HUES6 (cell line): ENCODE measurements around the gene MEF2C.

Experiments used
- H3K27ac ChIP-seq: 2 replicates; pipeline ENCODE4 v1.7.0; 2013; ENCODE audit warnings: low read depth, mild to moderate bottlenecking, low read length, inconsistent platforms
- H3K27me3 ChIP-seq: 2 replicates; pipeline ENCODE4 v1.6.1; 2013; ENCODE audit warnings: low read length; ENCODE audit not compliant: control insufficient read depth, insufficient read depth
- H3K36me3 ChIP-seq: 2 replicates; pipeline ENCODE4 v1.6.1; 2013; ENCODE audit warnings: low read length; ENCODE audit not compliant: control insufficient read depth, insufficient read depth
- H3K4me1 ChIP-seq: 2 replicates; pipeline ENCODE4 v1.6.1; 2013; ENCODE audit warnings: low read length; ENCODE audit not compliant: control insufficient read depth, insufficient read depth
- H3K4me3 ChIP-seq: 2 replicates; pipeline ENCODE4 v1.5.1; 2013; ENCODE audit warnings: low read depth, low read length
- H3K9ac ChIP-seq: one replicate; pipeline ENCODE4 v1.6.1; 2013; ENCODE audit warnings: mild to moderate bottlenecking, low read length
- H3K9me3 ChIP-seq: 2 replicates; pipeline ENCODE4 v1.6.1; 2013; ENCODE audit warnings: low read depth, low read length; ENCODE audit not compliant: control insufficient read depth, insufficient read depth

The MEF2C gene

GRCh38 chr5:88887342-88887741 is 4.4 kb upstream of the MEF2C start:
- Histone ChIP-seq H3K4me1 (0 out of 2 replicates have a peak, but pooled peaks cover 3% of the 10 kb centered on the region), H3K27ac (no peak overlapping the region), H3K9ac (no peak overlapping the region), H3K36me3 (no peaks in the 10 kb centered on the region), H3K4me3 (no peak overlapping the region), H3K27me3 (peaks cover 82% of the 10 kb centered on the region), H3K9me3 (no peaks in the 10 kb centered on the region)

- Histone ChIP-seq H3K4me3 (no peak overlapping the region), H3K4me1 (0 out of 2 replicates have a peak, but pooled peaks cover 3% of the 10 kb centered on the region), H3K27me3 (peaks cover 87% of the 10 kb centered on the region), H3K36me3 (no peaks in the 10 kb centered on the region), H3K27ac (no peak overlapping the region), H3K9ac (no peak overlapping the region), H3K9me3 (no peaks in the 10 kb centered on the region)
These were observed 3.9 kb upstream of the MEF2C start for GRCh38 chr5:88886746-88887341.

- peaks cover 93% of the 10 kb centered on the region for H3K27me3 ChIP-seq
These were observed 3.3 kb upstream of the MEF2C start for GRCh38 chr5:88886252-88886651.

GRCh38 chr5:88885002-88885401 is 2.0 kb upstream of the MEF2C start:
- no peaks in the 10 kb centered on the region for H3K9me3 ChIP-seq
- no peak overlapping the region for H3K27ac ChIP-seq
- H3K4me1 ChIP-seq, result 0 out of 2 replicates have a peak, but pooled peaks cover 3% of the 10 kb centered on the region
- no peak overlapping the region for H3K4me3 ChIP-seq
- no peak overlapping the region for H3K9ac ChIP-seq
- no peaks in the 10 kb centered on the region for H3K36me3 ChIP-seq
- peaks cover 87% of the 10 kb centered on the region for H3K27me3 ChIP-seq

More at GRCh38 chr5:88886252-88886651, 3.3 kb upstream of the MEF2C start:
- H3K9me3 ChIP-seq, result no peaks in the 10 kb centered on the region
- 0 out of 2 replicates have a peak, but pooled peaks cover 3% of the 10 kb centered on the region for H3K4me1 ChIP-seq
- H3K36me3 ChIP-seq, result no peaks in the 10 kb centered on the region
- no peak overlapping the region for H3K9ac ChIP-seq
- H3K27ac ChIP-seq, result no peak overlapping the region
- H3K4me3 ChIP-seq, result no peak overlapping the region

- Histone ChIP-seq H3K27ac (no peak overlapping the region), H3K9ac (no peak overlapping the region), H3K27me3 (peaks cover 86% of the 10 kb centered on the region), H3K9me3 (no peaks in the 10 kb centered on the region), H3K4me1 (0 out of 2 replicates have a peak, but pooled peaks cover 3% of the 10 kb centered on the region), H3K36me3 (no peaks in the 10 kb centered on the region), H3K4me3 (peak overlapping the region; percentile 72)
These were observed 1.6 kb upstream of the MEF2C start for GRCh38 chr5:88884608-88884877.

- Histone ChIP-seq H3K4me3 (peak overlapping the region; percentile 72), H3K4me1 (0 out of 2 replicates have a peak, but pooled peaks cover 3% of the 10 kb centered on the region), H3K27ac (no peak overlapping the region), H3K9ac (peak overlapping the region; percentile 14), H3K9me3 (no peaks in the 10 kb centered on the region), H3K27me3 (peaks cover 81% of the 10 kb centered on the region), H3K36me3 (no peaks in the 10 kb centered on the region)
These were observed 1.0 kb upstream of the MEF2C start for GRCh38 chr5:88883836-88884607.

- Histone ChIP-seq H3K27ac (no peak overlapping the region), H3K9ac (no peak overlapping the region)
These were observed 527 bp downstream of the MEF2C start for GRCh38 chr5:88882276-88883038.

GRCh38 chr5:88881571-88881971 is 1.4 kb downstream of the MEF2C start:
- H3K27ac ChIP-seq, result no peak overlapping the region
- H3K4me3 ChIP-seq, result no peak overlapping the region
- H3K4me1 ChIP-seq, result 0 out of 2 replicates have a peak, but pooled peaks cover 3% of the 10 kb centered on the region
- no peaks in the 10 kb centered on the region for H3K36me3 ChIP-seq
- no peak overlapping the region for H3K9ac ChIP-seq
- H3K9me3 ChIP-seq, result no peaks in the 10 kb centered on the region
- H3K27me3 ChIP-seq, result peaks cover 57% of the 10 kb centered on the region

More at GRCh38 chr5:88882276-88883038, 527 bp downstream of the MEF2C start:
- peaks cover 65% of the 10 kb centered on the region for H3K27me3 ChIP-seq
- H3K4me3 ChIP-seq, result peak overlapping the region; percentile 72
- H3K4me1 ChIP-seq, result 0 out of 2 replicates have a peak, but pooled peaks cover 3% of the 10 kb centered on the region
- H3K9me3 ChIP-seq, result no peaks in the 10 kb centered on the region
- H3K36me3 ChIP-seq, result no peaks in the 10 kb centered on the region

GRCh38 chr5:88880201-88880600 is 2.8 kb downstream of the MEF2C start:
- no peaks in the 10 kb centered on the region for H3K9me3 ChIP-seq
- no peak overlapping the region for H3K4me3 ChIP-seq
- no peak overlapping the region for H3K9ac ChIP-seq
- no peaks in the 10 kb centered on the region for H3K36me3 ChIP-seq
- no peak overlapping the region for H3K27ac ChIP-seq
- H3K27me3 ChIP-seq, result peaks cover 44% of the 10 kb centered on the region
- H3K4me1 ChIP-seq, result 0 out of 2 replicates have a peak, but pooled peaks cover 3% of the 10 kb centered on the region

- Histone ChIP-seq H3K4me3 (no peak overlapping the region), H3K27me3 (peaks cover 40% of the 10 kb centered on the region), H3K9me3 (no peaks in the 10 kb centered on the region), H3K4me1 (0 out of 2 replicates have a peak, but pooled peaks cover 3% of the 10 kb centered on the region), H3K27ac (no peak overlapping the region), H3K9ac (no peak overlapping the region), H3K36me3 (no peaks in the 10 kb centered on the region)
These were observed 3.3 kb downstream of the MEF2C start for GRCh38 chr5:88879724-88880123.

- Histone ChIP-seq H3K4me1 (no peaks in the 10 kb centered on the region), H3K27ac (no peak overlapping the region), H3K36me3 (no peaks in the 10 kb centered on the region), H3K9me3 (no peaks in the 10 kb centered on the region), H3K27me3 (peaks cover 32% of the 10 kb centered on the region), H3K4me3 (no peak overlapping the region), H3K9ac (no peak overlapping the region)
These were observed 4.0 kb downstream of the MEF2C start for GRCh38 chr5:88878976-88879375.
